IPS-20b (cell line): Measurements from ENCODE around the gene PDZD8.

Experiments used
- H3K27ac ChIP-seq: one replicate; pipeline ENCODE4 v1.5.1; 2013; ENCODE audit warnings: low read length
- H3K27me3 ChIP-seq: 2 replicates; pipeline ENCODE4 v1.6.1; 2013; ENCODE audit warnings: mild to moderate bottlenecking, low read length, inconsistent platforms; ENCODE audit not compliant: insufficient read depth
- H3K36me3 ChIP-seq: 2 replicates; pipeline ENCODE4 v1.6.1; 2013; ENCODE audit warnings: low read depth, mild to moderate bottlenecking, inconsistent platforms, low read length, moderate library complexity; ENCODE audit not compliant: insufficient read depth
- H3K4me1 ChIP-seq: 2 replicates; pipeline ENCODE4 v1.6.1; 2013; ENCODE audit warnings: mild to moderate bottlenecking, control low read depth, inconsistent platforms, low read length, moderate library complexity; ENCODE audit not compliant: insufficient read depth
- H3K4me3 ChIP-seq: 2 replicates; pipeline ENCODE4 v1.5.1; 2013; ENCODE audit warnings: mild to moderate bottlenecking, low read length, inconsistent platforms
- H3K9ac ChIP-seq: 2 replicates; pipeline ENCODE4 v1.6.1; 2013; ENCODE audit warnings: low read depth, mild to moderate bottlenecking, inconsistent platforms, low read length, moderate library complexity
- H3K9me3 ChIP-seq: 2 replicates; pipeline ENCODE4 v1.6.1; 2013; ENCODE audit warnings: mild to moderate bottlenecking, low read depth, low read length, inconsistent platforms; ENCODE audit not compliant: insufficient read depth

The PDZD8 gene

GRCh38 chr10:117386805-117387204 is 11.6 kb upstream of the PDZD8 start:
- Histone ChIP-seq H3K4me1 (no peaks in the 10 kb centered on the region), H3K9ac (no peak overlapping the region), H3K4me3 (no peak overlapping the region), H3K27ac (no peak overlapping the region), H3K36me3 (no peaks in the 10 kb centered on the region), H3K27me3 (no peaks in the 10 kb centered on the region; the same call in 1 of the 2 replicates), H3K9me3 (no peaks in the 10 kb centered on the region)

DNA sequence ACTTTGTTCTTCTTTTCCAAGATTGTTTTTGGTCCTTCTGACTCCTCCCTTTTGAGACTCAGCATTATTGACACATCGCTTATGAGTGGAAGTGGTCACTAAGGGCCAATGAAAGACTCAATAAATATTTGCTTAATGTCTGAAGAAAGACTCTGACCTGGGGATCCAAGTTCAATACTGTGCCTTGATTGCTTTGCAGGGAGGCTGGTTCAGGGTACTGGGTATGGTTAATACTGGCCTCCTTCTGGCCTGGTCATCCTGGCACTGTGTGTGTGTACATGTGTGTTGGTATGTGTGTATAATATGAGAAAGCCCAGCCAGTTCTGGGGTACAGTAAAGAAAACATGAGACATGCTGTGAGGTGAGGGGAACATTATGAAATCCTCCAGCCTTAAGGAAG is 7.6 kb upstream of the PDZD8 start:
- Histone ChIP-seq H3K4me3 (no peak overlapping the region), H3K9ac (no peak overlapping the region), H3K4me1 (peaks cover 4% of the 10 kb centered on the region; the same call in 1 of the 2 replicates), H3K9me3 (no peaks in the 10 kb centered on the region), H3K27ac (no peak overlapping the region), H3K27me3 (peaks cover 34% of the 10 kb centered on the region), H3K36me3 (no peaks in the 10 kb centered on the region)

- peaks cover 49% of the 10 kb centered on the region for H3K27me3 ChIP-seq
- no peaks in the 10 kb centered on the region for H3K9me3 ChIP-seq
- 0 out of 2 replicates have a peak, but pooled peaks cover 3% of the 10 kb centered on the region for H3K36me3 ChIP-seq
- H3K27ac ChIP-seq = no peak overlapping the region
- peak overlapping the region; percentile 69 for H3K4me3 ChIP-seq
- H3K9ac ChIP-seq = peak overlapping the region; percentile 35; the same call in 1 of the 2 replicates
- H3K4me1 ChIP-seq = peaks cover 20% of the 10 kb centered on the region
Observed at GRCh38 chr10:117374506-117375359, 507 bp downstream of the PDZD8 start.

- no peak overlapping the region for H3K27ac ChIP-seq
- H3K36me3 ChIP-seq = 0 out of 2 replicates have a peak, but pooled peaks cover 3% of the 10 kb centered on the region
- peaks cover 42% of the 10 kb centered on the region for H3K27me3 ChIP-seq
- peaks cover 20% of the 10 kb centered on the region for H3K4me1 ChIP-seq
- H3K9ac ChIP-seq = peak overlapping the region; percentile 35; the same call in 1 of the 2 replicates
- peak overlapping the region; percentile 69 for H3K4me3 ChIP-seq
- no peaks in the 10 kb centered on the region for H3K9me3 ChIP-seq
Observed at GRCh38 chr10:117373823-117374505, 1.3 kb downstream of the PDZD8 start.

- Histone ChIP-seq H3K9me3 (no peaks in the 10 kb centered on the region), H3K27me3 (peaks cover 9% of the 10 kb centered on the region), H3K36me3 (0 out of 2 replicates have a peak, but pooled peaks cover 3% of the 10 kb centered on the region), H3K4me1 (peaks cover 13% of the 10 kb centered on the region; the same call in 1 of the 2 replicates), H3K4me3 (no peak overlapping the region), H3K27ac (no peak overlapping the region), H3K9ac (no peak overlapping the region)
Observed at GRCh38 chr10:117370205-117370604, 5.0 kb downstream of the PDZD8 start.

DNA sequence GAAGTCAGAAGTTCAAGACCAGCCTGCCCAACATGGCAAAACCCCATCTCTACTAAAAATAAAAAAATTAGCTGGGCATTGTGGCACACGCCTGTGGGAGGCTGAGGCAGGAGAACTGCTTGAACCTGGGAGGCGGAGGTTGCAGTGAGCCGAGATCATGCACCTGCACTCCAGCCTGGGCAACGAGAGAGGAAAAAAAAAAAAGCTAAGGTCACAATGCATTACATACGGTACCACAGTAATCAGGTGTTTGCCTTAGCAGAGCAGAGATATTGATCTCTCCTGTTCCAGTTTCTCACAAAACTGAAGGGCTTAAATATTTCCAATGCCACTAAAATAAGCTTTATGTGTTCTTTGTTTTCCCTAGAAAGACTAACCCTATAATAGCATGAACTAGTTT is 7.5 kb downstream of the PDZD8 start:
- no peaks in the 10 kb centered on the region for H3K27me3 ChIP-seq
- no peak overlapping the region for H3K27ac ChIP-seq
- peaks cover 16% of the 10 kb centered on the region; the same call in 1 of the 2 replicates for H3K4me1 ChIP-seq
- H3K36me3 ChIP-seq = 0 out of 2 replicates have a peak, but pooled peaks cover 3% of the 10 kb centered on the region
- no peak overlapping the region for H3K9ac ChIP-seq
- H3K9me3 ChIP-seq = no peaks in the 10 kb centered on the region
- no peak overlapping the region for H3K4me3 ChIP-seq

GRCh38 chr10:117366741-117367140 is 8.5 kb downstream of the PDZD8 start:
- no peak overlapping the region for H3K27ac ChIP-seq
- H3K9ac ChIP-seq = no peak overlapping the region
- H3K4me1 ChIP-seq = peaks cover 9% of the 10 kb centered on the region; the same call in 1 of the 2 replicates
- H3K27me3 ChIP-seq = no peaks in the 10 kb centered on the region
- H3K9me3 ChIP-seq = no peaks in the 10 kb centered on the region
- H3K4me3 ChIP-seq = no peak overlapping the region
- no peaks in the 10 kb centered on the region for H3K36me3 ChIP-seq

- H3K36me3 ChIP-seq = no peaks in the 10 kb centered on the region
- H3K4me1 ChIP-seq = peaks cover 9% of the 10 kb centered on the region; the same call in 1 of the 2 replicates
- no peaks in the 10 kb centered on the region for H3K27me3 ChIP-seq
- H3K9ac ChIP-seq = no peak overlapping the region
- H3K27ac ChIP-seq = no peak overlapping the region
- no peak overlapping the region for H3K4me3 ChIP-seq
- no peaks in the 10 kb centered on the region for H3K9me3 ChIP-seq
Observed at GRCh38 chr10:117365612-117366011, 9.6 kb downstream of the PDZD8 start.

DNA sequence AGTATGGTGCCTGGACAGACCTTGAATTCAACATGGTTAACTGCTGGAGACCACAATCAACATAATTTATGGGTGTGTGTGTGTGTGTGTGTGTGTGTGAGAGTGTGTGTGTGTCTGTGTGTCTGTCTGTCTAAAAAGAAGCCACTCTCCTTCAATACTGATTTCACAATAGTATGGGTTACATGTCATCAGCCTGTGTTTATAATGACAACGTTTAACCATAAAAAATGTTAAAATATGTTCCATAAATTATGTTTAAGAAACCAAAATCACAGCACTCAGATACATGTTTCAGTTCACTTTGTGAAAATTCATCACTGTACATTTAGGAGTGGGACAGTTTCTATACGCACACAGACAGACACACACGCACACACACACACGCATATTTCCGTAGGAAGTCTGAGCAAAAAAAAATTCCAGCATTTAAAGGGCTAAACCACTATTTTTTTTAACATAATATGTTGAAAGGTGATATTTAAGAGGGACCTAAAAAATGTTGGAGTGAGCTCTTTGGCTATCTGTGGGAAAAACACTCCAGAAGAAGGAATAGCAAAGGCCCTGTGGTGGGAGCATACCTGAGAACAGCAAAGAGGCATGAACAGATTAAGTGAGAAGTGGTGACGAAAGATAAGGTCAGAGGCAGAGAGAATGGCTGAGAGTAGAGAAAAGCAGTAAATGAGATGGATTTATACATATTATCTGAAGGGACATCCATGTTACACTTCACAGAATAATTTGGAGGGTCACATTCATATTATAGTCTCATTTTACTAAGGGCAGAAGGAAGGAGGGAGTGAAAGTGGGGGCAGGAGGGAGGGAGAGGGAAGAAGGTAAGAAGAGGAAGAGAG is 10.9 kb downstream of the PDZD8 start:
- peaks cover 12% of the 10 kb centered on the region; the same call in 1 of the 2 replicates for H3K4me1 ChIP-seq
- no peaks in the 10 kb centered on the region for H3K27me3 ChIP-seq
- H3K9ac ChIP-seq = no peak overlapping the region
- no peak overlapping the region for H3K27ac ChIP-seq
- no peaks in the 10 kb centered on the region for H3K36me3 ChIP-seq
- no peak overlapping the region for H3K4me3 ChIP-seq
- no peaks in the 10 kb centered on the region for H3K9me3 ChIP-seq

DNA sequence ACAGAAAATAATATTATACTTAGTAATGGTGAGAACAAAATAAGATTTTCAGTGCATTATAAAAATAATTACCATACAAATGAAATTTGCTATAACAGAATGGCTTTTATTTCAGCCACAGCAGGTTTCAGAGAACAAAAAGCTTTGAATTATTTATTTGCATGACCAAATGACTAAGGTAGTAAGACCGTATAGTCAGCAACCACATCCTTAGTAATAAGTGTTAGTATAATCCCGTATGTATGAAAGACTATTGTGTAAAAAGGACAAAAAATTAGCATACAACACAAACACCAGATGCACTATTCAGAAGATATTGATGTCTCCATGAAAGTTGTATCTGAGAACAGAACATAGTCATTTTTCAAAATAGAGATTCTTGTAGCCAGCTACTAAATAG is 12.2 kb downstream of the PDZD8 start:
- H3K4me1 ChIP-seq = peaks cover 12% of the 10 kb centered on the region; the same call in 1 of the 2 replicates
- no peak overlapping the region for H3K4me3 ChIP-seq
- no peaks in the 10 kb centered on the region for H3K36me3 ChIP-seq
- no peak overlapping the region for H3K27ac ChIP-seq
- no peaks in the 10 kb centered on the region for H3K9me3 ChIP-seq
- no peaks in the 10 kb centered on the region for H3K27me3 ChIP-seq
- H3K9ac ChIP-seq = no peak overlapping the region

DNA sequence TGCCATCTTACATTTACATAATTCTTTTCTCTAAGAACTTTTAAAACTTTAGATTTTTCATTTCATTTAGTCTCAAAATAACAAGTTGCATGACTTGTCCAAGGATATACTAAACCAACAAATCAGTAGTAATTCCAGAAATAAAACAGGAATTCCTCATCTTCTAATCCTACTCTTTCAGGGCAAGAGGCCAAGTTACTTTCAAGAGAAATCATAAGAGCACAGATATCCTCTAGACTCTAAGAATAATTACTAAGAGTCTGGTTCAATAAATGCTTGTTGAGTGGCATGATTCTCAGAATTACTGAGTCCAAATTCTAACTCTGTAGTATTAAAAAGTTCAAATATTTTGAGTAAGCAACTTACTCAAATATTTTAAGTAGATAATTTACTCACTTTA is 12.9 kb downstream of the PDZD8 start:
- Histone ChIP-seq H3K9ac (no peak overlapping the region), H3K27ac (no peak overlapping the region), H3K27me3 (no peaks in the 10 kb centered on the region), H3K9me3 (no peaks in the 10 kb centered on the region), H3K4me1 (peaks cover 12% of the 10 kb centered on the region; the same call in 1 of the 2 replicates), H3K4me3 (no peak overlapping the region), H3K36me3 (no peaks in the 10 kb centered on the region)
